PC-9 (cell line): ENCODE data around the gene LIN7C.

Source experiments
- EZH2 ChIP-seq: fragments of 200-600 bp; sonication (generic); IDR thresholded peaks from 2 replicates; pipeline ENCODE4 v1.8.0; 2017; ENCODE audit warnings: antibody characterized with exemption, low read depth
- TF ChIP-seq, protein P1 (sequence below): fragments of 200-600 bp; sonication (generic); conservative IDR thresholded peaks from 2 replicates; pipeline ENCODE4 v1.6.1; 2017; ENCODE audit warnings: mixed run types, antibody characterized with exemption, mild to moderate bottlenecking, moderate library complexity

DNA sequence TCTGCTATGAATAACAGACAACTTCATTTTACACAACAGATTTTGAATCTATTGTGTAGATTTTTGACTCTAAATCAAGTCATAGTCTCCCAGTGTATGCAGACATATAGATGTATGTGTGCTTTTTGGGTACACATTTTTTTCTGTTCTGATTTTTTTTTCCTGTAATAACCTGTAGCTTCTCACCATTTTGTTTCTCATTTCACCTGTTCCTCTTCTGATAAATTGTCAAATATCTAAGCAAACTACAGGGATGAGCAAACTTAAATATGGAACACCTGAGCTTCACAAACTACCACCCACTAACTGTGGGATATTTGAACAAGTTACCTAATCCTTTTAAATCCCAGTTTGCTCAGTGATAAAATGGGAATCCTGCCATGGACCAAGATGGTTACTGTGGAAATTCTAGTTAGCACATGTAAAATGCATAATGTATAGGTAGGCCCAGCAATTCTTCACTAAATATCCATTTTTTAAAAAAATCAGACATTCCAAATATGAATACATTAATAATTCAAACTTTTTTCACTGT lies 49.7 kb downstream of the LIN7C start:
- TF ChIP-seq, protein P1, sequence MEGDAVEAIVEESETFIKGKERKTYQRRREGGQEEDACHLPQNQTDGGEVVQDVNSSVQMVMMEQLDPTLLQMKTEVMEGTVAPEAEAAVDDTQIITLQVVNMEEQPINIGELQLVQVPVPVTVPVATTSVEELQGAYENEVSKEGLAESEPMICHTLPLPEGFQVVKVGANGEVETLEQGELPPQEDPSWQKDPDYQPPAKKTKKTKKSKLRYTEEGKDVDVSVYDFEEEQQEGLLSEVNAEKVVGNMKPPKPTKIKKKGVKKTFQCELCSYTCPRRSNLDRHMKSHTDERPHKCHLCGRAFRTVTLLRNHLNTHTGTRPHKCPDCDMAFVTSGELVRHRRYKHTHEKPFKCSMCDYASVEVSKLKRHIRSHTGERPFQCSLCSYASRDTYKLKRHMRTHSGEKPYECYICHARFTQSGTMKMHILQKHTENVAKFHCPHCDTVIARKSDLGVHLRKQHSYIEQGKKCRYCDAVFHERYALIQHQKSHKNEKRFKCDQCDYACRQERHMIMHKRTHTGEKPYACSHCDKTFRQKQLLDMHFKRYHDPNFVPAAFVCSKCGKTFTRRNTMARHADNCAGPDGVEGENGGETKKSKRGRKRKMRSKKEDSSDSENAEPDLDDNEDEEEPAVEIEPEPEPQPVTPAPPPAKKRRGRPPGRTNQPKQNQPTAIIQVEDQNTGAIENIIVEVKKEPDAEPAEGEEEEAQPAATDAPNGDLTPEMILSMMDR = no peak
- TF ChIP-seq EZH2 = no peak
